HL-60 (cell line): ENCODE results near the gene CSNK1G2.

Experiments
- GABPA ChIP-seq: IDR thresholded peaks from 2 replicates; pipeline ENCODE4 v1.6.1; 2012; ENCODE audit warnings: low read depth
- POLR2AphosphoS5 ChIP-seq: IDR thresholded peaks from 2 replicates; pipeline ENCODE4 v1.6.1; 2012; ENCODE audit warnings: low read depth
- SPI1 ChIP-seq: IDR thresholded peaks from 2 replicates; pipeline ENCODE4 v1.6.1; 2012; ENCODE audit warnings: low read depth, mild to moderate bottlenecking, borderline replicate concordance
- TF ChIP-seq, protein P1 (sequence below): IDR thresholded peaks from one replicate; pipeline ENCODE4 v1.5.1; 2011; ENCODE audit warnings: low read length, control low read depth, inconsistent platforms; ENCODE audit not compliant: insufficient read depth
- TF ChIP-seq, protein P2 (sequence below): IDR thresholded peaks from 2 replicates; pipeline ENCODE4 v1.6.1; 2012; ENCODE audit warnings: low read depth; ENCODE audit not compliant: insufficient replicate concordance

DNA sequence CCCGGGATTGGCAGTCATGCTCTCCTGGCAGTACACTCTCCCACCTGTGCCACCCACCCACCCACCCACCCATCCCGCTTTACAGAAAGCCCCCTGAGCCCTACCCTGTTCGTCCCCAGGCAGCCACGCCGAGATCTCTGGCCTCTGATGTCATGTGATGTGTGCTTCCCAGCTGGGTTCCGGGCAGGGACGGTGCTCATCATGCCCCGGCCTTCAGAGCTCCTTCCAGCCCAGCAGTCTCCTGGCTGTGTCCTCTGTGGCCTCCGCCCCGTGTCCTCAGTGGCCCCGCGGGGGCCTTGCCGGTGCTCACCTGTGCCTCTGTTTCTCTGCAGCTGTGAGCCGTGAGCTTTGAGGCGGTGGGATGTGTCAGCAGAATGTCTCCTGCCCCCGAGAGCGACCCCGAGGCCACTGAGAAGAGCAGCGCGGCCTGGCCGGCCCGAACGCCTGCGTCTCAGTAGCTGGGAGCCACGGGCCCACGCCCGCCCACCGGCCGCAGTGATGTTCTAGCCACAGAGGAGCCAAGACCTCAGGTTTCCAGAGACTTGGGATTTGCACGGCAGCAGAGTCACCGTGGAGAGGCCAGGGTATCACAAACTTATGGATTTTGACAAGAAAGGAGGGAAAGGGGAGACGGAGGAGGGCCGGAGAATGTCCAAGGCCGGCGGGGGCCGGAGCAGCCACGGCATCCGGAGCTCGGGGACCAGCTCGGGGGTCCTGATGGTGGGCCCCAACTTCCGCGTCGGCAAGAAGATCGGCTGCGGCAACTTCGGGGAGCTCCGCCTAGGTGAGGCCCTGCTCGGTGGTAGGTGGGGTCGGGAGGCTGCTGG lies 28.4 kb downstream of the CSNK1G2 start:
- TF ChIP-seq, protein P1, sequence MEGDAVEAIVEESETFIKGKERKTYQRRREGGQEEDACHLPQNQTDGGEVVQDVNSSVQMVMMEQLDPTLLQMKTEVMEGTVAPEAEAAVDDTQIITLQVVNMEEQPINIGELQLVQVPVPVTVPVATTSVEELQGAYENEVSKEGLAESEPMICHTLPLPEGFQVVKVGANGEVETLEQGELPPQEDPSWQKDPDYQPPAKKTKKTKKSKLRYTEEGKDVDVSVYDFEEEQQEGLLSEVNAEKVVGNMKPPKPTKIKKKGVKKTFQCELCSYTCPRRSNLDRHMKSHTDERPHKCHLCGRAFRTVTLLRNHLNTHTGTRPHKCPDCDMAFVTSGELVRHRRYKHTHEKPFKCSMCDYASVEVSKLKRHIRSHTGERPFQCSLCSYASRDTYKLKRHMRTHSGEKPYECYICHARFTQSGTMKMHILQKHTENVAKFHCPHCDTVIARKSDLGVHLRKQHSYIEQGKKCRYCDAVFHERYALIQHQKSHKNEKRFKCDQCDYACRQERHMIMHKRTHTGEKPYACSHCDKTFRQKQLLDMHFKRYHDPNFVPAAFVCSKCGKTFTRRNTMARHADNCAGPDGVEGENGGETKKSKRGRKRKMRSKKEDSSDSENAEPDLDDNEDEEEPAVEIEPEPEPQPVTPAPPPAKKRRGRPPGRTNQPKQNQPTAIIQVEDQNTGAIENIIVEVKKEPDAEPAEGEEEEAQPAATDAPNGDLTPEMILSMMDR: no peak
- no peak for TF ChIP-seq POLR2AphosphoS5
- no peak for TF ChIP-seq GABPA
- TF ChIP-seq, protein P2, sequence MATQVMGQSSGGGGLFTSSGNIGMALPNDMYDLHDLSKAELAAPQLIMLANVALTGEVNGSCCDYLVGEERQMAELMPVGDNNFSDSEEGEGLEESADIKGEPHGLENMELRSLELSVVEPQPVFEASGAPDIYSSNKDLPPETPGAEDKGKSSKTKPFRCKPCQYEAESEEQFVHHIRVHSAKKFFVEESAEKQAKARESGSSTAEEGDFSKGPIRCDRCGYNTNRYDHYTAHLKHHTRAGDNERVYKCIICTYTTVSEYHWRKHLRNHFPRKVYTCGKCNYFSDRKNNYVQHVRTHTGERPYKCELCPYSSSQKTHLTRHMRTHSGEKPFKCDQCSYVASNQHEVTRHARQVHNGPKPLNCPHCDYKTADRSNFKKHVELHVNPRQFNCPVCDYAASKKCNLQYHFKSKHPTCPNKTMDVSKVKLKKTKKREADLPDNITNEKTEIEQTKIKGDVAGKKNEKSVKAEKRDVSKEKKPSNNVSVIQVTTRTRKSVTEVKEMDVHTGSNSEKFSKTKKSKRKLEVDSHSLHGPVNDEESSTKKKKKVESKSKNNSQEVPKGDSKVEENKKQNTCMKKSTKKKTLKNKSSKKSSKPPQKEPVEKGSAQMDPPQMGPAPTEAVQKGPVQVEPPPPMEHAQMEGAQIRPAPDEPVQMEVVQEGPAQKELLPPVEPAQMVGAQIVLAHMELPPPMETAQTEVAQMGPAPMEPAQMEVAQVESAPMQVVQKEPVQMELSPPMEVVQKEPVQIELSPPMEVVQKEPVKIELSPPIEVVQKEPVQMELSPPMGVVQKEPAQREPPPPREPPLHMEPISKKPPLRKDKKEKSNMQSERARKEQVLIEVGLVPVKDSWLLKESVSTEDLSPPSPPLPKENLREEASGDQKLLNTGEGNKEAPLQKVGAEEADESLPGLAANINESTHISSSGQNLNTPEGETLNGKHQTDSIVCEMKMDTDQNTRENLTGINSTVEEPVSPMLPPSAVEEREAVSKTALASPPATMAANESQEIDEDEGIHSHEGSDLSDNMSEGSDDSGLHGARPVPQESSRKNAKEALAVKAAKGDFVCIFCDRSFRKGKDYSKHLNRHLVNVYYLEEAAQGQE: no peak
- no peak for TF ChIP-seq SPI1
